Tibial artery (tissue), 4 donors: Measurements from ENCODE around the gene CACFD1.

Experiments
- DNase-seq, 2 donors: peaks; one replicate each; pipeline ENCODE4 v3.0.0-alpha.2; 2019
- H3K27ac ChIP-seq, 2 donors: fragments of 200-600 bp; sonication (generic) in 1 of 2; 1 replicate in 1 of 2; 2 replicates in 1 of 2; pipeline ENCODE4 v1.5.1; 2018 to 2019; ENCODE audit warnings: mild to moderate bottlenecking in 1 of 2
- H3K27me3 ChIP-seq, 2 donors: fragments of 200-600 bp; sonication (generic) in 1 of 2; one replicate each; pipeline versions ENCODE4 v1.5.1 to v1.6.0; 2016 to 2019
- H3K36me3 ChIP-seq, 3 donors: fragments of 200-600 bp; sonication (generic) in 2 of 3; one replicate each; pipeline ENCODE4 v1.5.1; 2016 to 2019; ENCODE audit warnings: mild to moderate bottlenecking in 2 of 3
- H3K4me1 ChIP-seq, 4 donors: fragments of 200-600 bp; sonication (generic) in 2 of 4; 1 replicate in 3 of 4; 2 replicates in 1 of 4; pipeline ENCODE4 v1.5.1; 2016 to 2019
- H3K4me3 ChIP-seq, 2 donors: fragments of 200-600 bp; sonication (generic) in 1 of 2; 1 replicate in 1 of 2; 2 replicates in 1 of 2; pipeline ENCODE4 v1.5.1; 2018 to 2019; ENCODE audit warnings: mild to moderate bottlenecking in 2 of 2
- H3K9me3 ChIP-seq, 3 donors: fragments of 200-600 bp; sonication (generic) in 1 of 3; one replicate each; pipeline ENCODE4 v1.5.1; 2016 to 2019
- CTCF ChIP-seq, 2 experiments: fragments of 200-600 bp in 1 of 2; fragments of 450-650 bp in 1 of 2; IDR thresholded peaks; one replicate each; pipeline ENCODE4 v1.5.1; 2017 to 2019; ENCODE audit warnings: antibody characterized with exemption in 2 of 2, mild to moderate bottlenecking in 1 of 2, moderate library complexity in 1 of 2
- intact Hi-C: fragments of 100-400 bp; cut with DNase I; formaldehyde crosslinking; loops from one replicate; pipeline ENCODE4 v1.15.0; 2023; ENCODE audit warnings: low total_unique reads

Gene CACFD1

GRCh38 chr9:133485531-133486260 is 25.9 kb downstream of the CACFD1 start:
- DNase-seq: no peak

GRCh38 chr9:133487331-133487725 is 27.6 kb downstream of the CACFD1 start:
- no peak overlapping the region for H3K27ac ChIP-seq
- no peak for TF ChIP-seq CTCF (IDR thresholded peaks at IDR 0.05)
- H3K27me3 ChIP-seq: peaks cover 0 to 34% of the 10 kb centered on the region in 2 donors
- H3K4me1 ChIP-seq: peaks cover 7 to 24% (median 11%) of the 10 kb centered on the region in 4 donors
- H3K36me3 ChIP-seq: no peaks in the 10 kb centered on the region
- no peaks in the 10 kb centered on the region for H3K9me3 ChIP-seq
- intact Hi-C loops: loop anchor here (5.0 to 10.0 kb wide), 2 partner anchors 153 to 305 kb away; partner anchors contain the start of gene SURF6
- no peak overlapping the region for H3K4me3 ChIP-seq
- no peak for DNase-seq

More at GRCh38 chr9:133485531-133486260, 25.9 kb downstream of the CACFD1 start:
- intact Hi-C loops: loop anchor here (1.0 to 10.0 kb wide), 3 partner anchors 77 to 303 kb away; partner anchors contain the start of gene SURF6
- peaks cover 0 to 11% (median 0%) of the 10 kb centered on the region in 4 donors for H3K4me1 ChIP-seq
- no peaks in the 10 kb centered on the region for H3K9me3 ChIP-seq
- H3K36me3 ChIP-seq: no peaks in the 10 kb centered on the region
- peaks cover 0 to 34% of the 10 kb centered on the region in 2 donors for H3K27me3 ChIP-seq
- H3K4me3 ChIP-seq: no peak overlapping the region
- no peak overlapping the region for H3K27ac ChIP-seq
- TF ChIP-seq CTCF (IDR thresholded peaks at IDR 0.05): no peak

GRCh38 chr9:133488686-133489252 is 29.0 kb downstream of the CACFD1 start:
- Histone ChIP-seq H3K27me3 (peaks cover 0 to 34% of the 10 kb centered on the region in 2 donors), H3K4me1 (peaks cover 7 to 36% (median 19%) of the 10 kb centered on the region in 4 donors), H3K9me3 (no peaks in the 10 kb centered on the region), H3K27ac (no peak overlapping the region), H3K36me3 (no peaks in the 10 kb centered on the region), H3K4me3 (no peak overlapping the region)
- no peak for TF ChIP-seq CTCF (IDR thresholded peaks at IDR 0.05)
- DNase-seq: no peak
- intact Hi-C loops: loop anchor here (5.0 to 10.0 kb wide), 2 partner anchors 154 to 306 kb away; partner anchors contain the start of gene SURF6

- peaks cover 0 to 30% of the 10 kb centered on the region in 2 donors for H3K27me3 ChIP-seq
- H3K9me3 ChIP-seq: no peaks in the 10 kb centered on the region
- no peak for TF ChIP-seq CTCF (IDR thresholded peaks at IDR 0.05)
- no peak for DNase-seq
- no peaks in the 10 kb centered on the region for H3K36me3 ChIP-seq
- peaks cover 7 to 36% (median 19%) of the 10 kb centered on the region in 4 donors for H3K4me1 ChIP-seq
- intact Hi-C loops: loop anchor here (2.0 to 10.0 kb wide), 3 partner anchors 155 to 307 kb away; partner anchors contain the start of gene SURF6
- no peak overlapping the region for H3K4me3 ChIP-seq
- H3K27ac ChIP-seq: no peak overlapping the region
These were observed 29.7 kb downstream of the CACFD1 start for GRCh38 chr9:133489253-133490190.

- intact Hi-C loops: loop anchor here (2.0 kb wide), 1 partner anchor 299 kb away; no protein-coding TSS in a partner anchor
- no peak for TF ChIP-seq CTCF (IDR thresholded peaks at IDR 0.05)
- H3K36me3 ChIP-seq: no peaks in the 10 kb centered on the region
- H3K27ac ChIP-seq: no peak overlapping the region
- H3K9me3 ChIP-seq: no peaks in the 10 kb centered on the region
- no peak for DNase-seq
- H3K4me3 ChIP-seq: no peak overlapping the region
- H3K27me3 ChIP-seq: peaks cover 0 to 23% of the 10 kb centered on the region in 2 donors
- peaks cover 7 to 35% (median 19%) of the 10 kb centered on the region in 4 donors for H3K4me1 ChIP-seq
These were observed 30.5 kb downstream of the CACFD1 start for GRCh38 chr9:133490201-133490681.
